Esophagus squamous epithelium (tissue), 5 donors: ENCODE results near the gene EIF2B2. TPM values are rescaled to one million over a fixed set of nuclear protein-coding genes. Genes with fewer than 3 reads are reported as not detected.

Experiments used
- DNase-seq: peaks from one replicate; lab custom pipeline; 2025; lab: John Stamatoyannopoulos, UW
- H3K27ac ChIP-seq, 4 donors: fragments of 200-600 bp; sonication (generic); one replicate each; pipeline ENCODE4 v1.5.1; 2016 to 2019; ENCODE audit warnings: mild to moderate bottlenecking in 1 of 4
- H3K27me3 ChIP-seq, 4 donors: fragments of 200-600 bp; sonication (generic); 1 replicate in 3 of 4; 2 replicates in 1 of 4; pipeline versions ENCODE4 v1.5.1 to v1.6.0; 2017 to 2021; ENCODE audit warnings: antibody characterized with exemption in 1 of 4
- H3K36me3 ChIP-seq, 3 donors: fragments of 200-600 bp; sonication (generic); one replicate each; pipeline ENCODE4 v1.5.1; 2016 to 2019
- H3K4me1 ChIP-seq, 3 donors: fragments of 200-600 bp; sonication (generic); one replicate each; pipeline ENCODE4 v1.5.1; 2017 to 2019
- H3K4me3 ChIP-seq, 4 donors: fragments of 200-600 bp; sonication (generic); 1 replicate in 3 of 4; 2 replicates in 1 of 4; pipeline ENCODE4 v1.5.1; 2016 to 2019; ENCODE audit warnings: mild to moderate bottlenecking in 2 of 4, moderate library complexity in 1 of 4
- H3K9me3 ChIP-seq, 3 donors: fragments of 200-600 bp; sonication (generic); one replicate each; pipeline ENCODE4 v1.5.1; 2016 to 2019
- POLR2A ChIP-seq, 4 donors: fragments of 450-650 bp; IDR thresholded peaks; one replicate each; pipeline ENCODE4 v1.6.1; 2017; ENCODE audit warnings: antibody characterized with exemption in 4 of 4, mild to moderate bottlenecking in 4 of 4, moderate library complexity in 3 of 4
- WGBS, 2 donors: methylation state at CpG; one replicate each; pipeline ENCODE4 v1.1.5; 2018; 5-methylcytosine and 5-hydroxymethylcytosine counted together
- intact Hi-C: fragments of 100-400 bp; cut with DNase I; formaldehyde crosslinking; loops from one replicate; pipeline ENCODE4 v1.15.0; 2022
- total RNA-seq, 4 donors: library from RNA; depleted of rRNA; stranded (reverse); fragments of >200 nt; gene quantifications; one replicate each; pipeline ENCODE4 v1.1.0, GENCODE V29; 2016
- TF ChIP-seq, protein P1 (sequence below), 6 experiments: fragments of 450-650 bp in 4 of 6; fragments of 200-600 bp in 2 of 6; sonication (generic) in 2 of 6; IDR thresholded peaks; one replicate each; pipeline ENCODE4 v1.5.1; 2016 to 2019; ENCODE audit warnings: antibody characterized with exemption in 6 of 6, mild to moderate bottlenecking in 4 of 6, moderate library complexity in 4 of 6
- donor health status: DM: yes; HTN: yes; CAD: no.

The EIF2B2 gene
- total RNA-seq, 4 donors from 2014 or later = 27.8 to 41.0 (median 39.0) TPM

DNA sequence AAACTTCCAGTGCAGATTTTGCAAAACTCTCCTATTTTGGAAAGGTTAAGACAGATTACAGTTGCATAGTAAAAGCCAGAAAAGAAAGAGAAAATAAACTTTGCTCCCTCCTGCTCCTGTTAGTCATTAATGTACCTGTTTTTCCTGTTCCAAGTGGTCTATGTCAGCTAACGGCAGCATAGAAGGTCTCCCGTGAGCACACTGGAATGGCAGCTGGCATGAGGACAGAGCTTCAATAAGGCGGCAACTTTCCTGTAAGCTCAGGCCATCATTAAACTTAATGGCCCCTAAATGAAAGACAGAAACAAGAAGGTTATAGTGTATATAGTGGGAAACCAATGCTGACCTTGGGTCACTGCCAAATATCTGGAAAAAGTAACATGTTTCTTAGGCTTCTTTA lies 16.0 kb downstream of the EIF2B2 start:
- H3K4me3 ChIP-seq = no peak overlapping the region
- H3K27ac ChIP-seq = peak overlapping the region in 3 of 4 donors; percentile 13 to 67 (median 61)
- peaks cover 9 to 97% (median 21%) of the 10 kb centered on the region in 3 donors for H3K36me3 ChIP-seq
- no peak for DNase-seq
- no peaks in the 10 kb centered on the region for H3K27me3 ChIP-seq
- H3K9me3 ChIP-seq = no peaks in the 10 kb centered on the region
- TF ChIP-seq POLR2A (IDR thresholded peaks at IDR 0.05) = no peak
- TF ChIP-seq, protein P1, sequence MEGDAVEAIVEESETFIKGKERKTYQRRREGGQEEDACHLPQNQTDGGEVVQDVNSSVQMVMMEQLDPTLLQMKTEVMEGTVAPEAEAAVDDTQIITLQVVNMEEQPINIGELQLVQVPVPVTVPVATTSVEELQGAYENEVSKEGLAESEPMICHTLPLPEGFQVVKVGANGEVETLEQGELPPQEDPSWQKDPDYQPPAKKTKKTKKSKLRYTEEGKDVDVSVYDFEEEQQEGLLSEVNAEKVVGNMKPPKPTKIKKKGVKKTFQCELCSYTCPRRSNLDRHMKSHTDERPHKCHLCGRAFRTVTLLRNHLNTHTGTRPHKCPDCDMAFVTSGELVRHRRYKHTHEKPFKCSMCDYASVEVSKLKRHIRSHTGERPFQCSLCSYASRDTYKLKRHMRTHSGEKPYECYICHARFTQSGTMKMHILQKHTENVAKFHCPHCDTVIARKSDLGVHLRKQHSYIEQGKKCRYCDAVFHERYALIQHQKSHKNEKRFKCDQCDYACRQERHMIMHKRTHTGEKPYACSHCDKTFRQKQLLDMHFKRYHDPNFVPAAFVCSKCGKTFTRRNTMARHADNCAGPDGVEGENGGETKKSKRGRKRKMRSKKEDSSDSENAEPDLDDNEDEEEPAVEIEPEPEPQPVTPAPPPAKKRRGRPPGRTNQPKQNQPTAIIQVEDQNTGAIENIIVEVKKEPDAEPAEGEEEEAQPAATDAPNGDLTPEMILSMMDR (IDR thresholded peaks at IDR 0.05) = no peak
- intact Hi-C loops = no loop called here
- 38 to 53% methylated on average over 3 of the region's 3 CpGs for WGBS, 2 donors
- peaks cover 0 to 21% (median 3%) of the 10 kb centered on the region in 3 donors for H3K4me1 ChIP-seq

DNA sequence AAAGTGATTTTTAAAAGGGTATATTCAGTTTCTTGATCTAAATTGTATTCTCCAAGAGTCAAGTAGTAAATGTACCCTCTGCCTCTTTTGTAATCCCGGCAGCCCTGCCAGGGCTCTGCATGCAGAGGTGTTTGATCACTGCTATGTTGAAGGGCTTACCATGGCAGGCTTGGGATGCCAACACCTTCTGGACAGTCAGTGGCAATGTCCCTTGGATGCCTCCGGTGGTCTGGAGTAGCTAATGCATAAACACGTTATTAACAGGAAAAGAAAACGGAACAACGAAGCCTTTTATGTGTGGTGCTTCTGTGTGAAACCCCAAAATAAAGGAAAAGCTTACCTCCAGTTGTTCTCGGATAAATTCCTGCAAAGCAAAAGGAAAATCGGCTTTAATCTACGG lies 19.9 kb downstream of the EIF2B2 start:
- no peaks in the 10 kb centered on the region for H3K27me3 ChIP-seq
- H3K36me3 ChIP-seq = peaks cover 0 to 96% (median 9%) of the 10 kb centered on the region in 3 donors
- TF ChIP-seq, protein P1 (IDR thresholded peaks at IDR 0.05) = peak in 3 of 6 experiments; percentile 18 to 42 (median 25)
- TF ChIP-seq POLR2A (IDR thresholded peaks at IDR 0.05) = no peak
- intact Hi-C loops = no loop called here
- peaks cover 0 to 24% (median 3%) of the 10 kb centered on the region in 3 donors for H3K4me1 ChIP-seq
- 56 to 78% methylated on average over 8 of the region's 8 CpGs for WGBS, 2 donors
- no peak for DNase-seq
- H3K27ac ChIP-seq = peak overlapping the region in 1 of 4 donors; percentile 10
- H3K9me3 ChIP-seq = no peaks in the 10 kb centered on the region
- no peak overlapping the region for H3K4me3 ChIP-seq

DNA sequence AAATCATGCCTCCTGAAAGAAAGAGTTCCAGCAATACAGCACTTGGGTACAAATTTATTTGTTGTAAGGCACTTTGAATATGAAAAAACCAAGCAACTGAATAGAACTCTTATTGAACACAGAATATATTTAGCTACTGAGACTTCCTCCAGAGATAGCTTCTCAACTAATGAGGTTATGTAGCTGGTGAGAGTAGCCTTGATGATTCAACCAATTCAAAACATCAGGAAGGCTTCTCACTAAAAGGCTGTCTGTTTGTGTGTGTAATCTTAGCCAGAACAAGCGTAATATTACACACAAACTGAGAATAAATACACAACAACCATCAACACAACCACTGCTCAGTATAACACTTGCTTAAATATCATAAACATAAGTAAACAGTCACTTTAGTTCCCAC lies 20.4 kb downstream of the EIF2B2 start:
- peaks cover 0 to 19% (median 3%) of the 10 kb centered on the region in 3 donors for H3K4me1 ChIP-seq
- DNase-seq = no peak
- no peak for TF ChIP-seq POLR2A (IDR thresholded peaks at IDR 0.05)
- TF ChIP-seq, protein P1 (IDR thresholded peaks at IDR 0.05) = no peak
- H3K9me3 ChIP-seq = no peaks in the 10 kb centered on the region
- intact Hi-C loops = no loop called here
- peak overlapping the region in 2 of 4 donors; percentile 5 to 10 for H3K27ac ChIP-seq
- peaks cover 0 to 95% (median 9%) of the 10 kb centered on the region in 3 donors for H3K36me3 ChIP-seq
- H3K27me3 ChIP-seq = no peaks in the 10 kb centered on the region
- 64 to 70% methylated on average over 1 of the region's 1 CpG for WGBS, 2 donors
- H3K4me3 ChIP-seq = no peak overlapping the region

DNA sequence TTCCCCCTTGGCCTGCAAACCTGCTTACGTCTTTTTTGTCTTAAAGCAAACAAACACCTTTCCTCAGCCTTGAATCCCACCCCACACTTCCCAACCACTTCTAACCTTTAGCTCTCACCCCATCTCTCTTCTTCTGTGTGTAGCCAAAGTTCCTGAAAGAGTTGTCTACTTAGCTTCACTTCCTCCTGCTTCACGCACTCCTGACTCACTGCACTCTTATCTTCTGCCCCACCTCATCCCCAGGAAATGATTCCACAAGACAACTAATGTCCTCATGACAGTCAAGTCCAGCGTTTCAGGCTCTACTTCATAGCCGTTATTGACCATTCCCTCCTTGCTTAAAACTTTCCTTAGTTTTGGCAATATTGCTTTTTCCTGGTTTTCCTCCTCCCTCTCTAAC lies 22.4 kb downstream of the EIF2B2 start:
- Histone ChIP-seq H3K27me3 (no peaks in the 10 kb centered on the region), H3K9me3 (no peaks in the 10 kb centered on the region), H3K27ac (peak overlapping the region in 1 of 4 donors; percentile 5), H3K4me1 (peaks cover 0 to 4% (median 0%) of the 10 kb centered on the region in 3 donors), H3K4me3 (no peak overlapping the region), H3K36me3 (peaks cover 0 to 97% (median 5%) of the 10 kb centered on the region in 3 donors)
- intact Hi-C loops = no loop called here
- DNase-seq = no peak
- WGBS, 2 donors = 71 to 72% methylated on average over 4 of the region's 4 CpGs
- TF ChIP-seq, protein P1 (IDR thresholded peaks at IDR 0.05) = no peak
- no peak for TF ChIP-seq POLR2A (IDR thresholded peaks at IDR 0.05)

DNA sequence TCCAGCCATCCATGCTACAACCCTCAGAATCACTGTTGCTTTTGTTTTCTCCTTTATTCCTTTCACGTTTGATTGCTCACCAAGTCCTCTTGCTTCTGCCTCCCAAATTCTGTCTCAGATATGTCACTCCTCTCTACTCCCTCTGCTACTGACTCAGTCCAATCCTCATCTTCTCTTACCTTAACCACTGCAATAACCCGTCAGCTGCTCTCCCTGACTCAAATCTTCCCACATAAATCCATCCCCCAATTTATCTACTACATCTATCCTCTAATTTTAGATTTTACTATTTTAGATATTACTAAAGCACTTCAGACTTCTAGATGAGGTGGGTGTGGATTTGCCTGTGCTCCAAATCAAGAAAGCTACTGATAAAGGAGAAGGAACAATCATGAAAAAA lies 23.2 kb downstream of the EIF2B2 start:
- no peak for TF ChIP-seq POLR2A (IDR thresholded peaks at IDR 0.05)
- TF ChIP-seq, protein P1 (IDR thresholded peaks at IDR 0.05) = no peak
- WGBS, 2 donors = 91% methylated on average over 2 of the region's 2 CpGs
- Histone ChIP-seq H3K4me3 (no peak overlapping the region), H3K9me3 (no peaks in the 10 kb centered on the region), H3K27ac (no peak overlapping the region), H3K27me3 (no peaks in the 10 kb centered on the region), H3K4me1 (peaks cover 0 to 4% (median 0%) of the 10 kb centered on the region in 3 donors), H3K36me3 (peaks cover 0 to 97% (median 5%) of the 10 kb centered on the region in 3 donors)
- intact Hi-C loops = no loop called here
- DNase-seq = no peak
